Mucosa of gallbladder (tissue), 1 donor: ENCODE measurements around the gene FASTKD1. TPM values are rescaled to one million over a fixed set of nuclear protein-coding genes. Genes with fewer than 3 reads are reported as not detected.

Source experiments
- DNase-seq: peaks from one replicate; pipeline ENCODE4 v3.0.0-alpha.2; 2020; ENCODE audit warnings: low spot score
- total RNA-seq: library from RNA; stranded (reverse); gene quantifications from one replicate; pipeline ENCODE4 v1.2.1, GENCODE V29; 2021
- donor health status: DM: no; HTN: no; CAD: no.

FASTKD1 gene
- total RNA-seq, 1 donor from 2014 or later, result 17.1 TPM

- no peak for DNase-seq
Observed at GRCh38 chr2:169509298-169509885, 64.3 kb downstream of the FASTKD1 start, which contains the start of gene KLHL41. Gene KLHL41 (plus strand): TSS chr2:169509702. CDS start chr2:169509779, 77 bp downstream.

- DNase-seq, result no peak
Observed at GRCh38 chr2:169507698-169508097, 66.0 kb downstream of the FASTKD1 start.

GRCh38 chr2:169504651-169505050, 69.0 kb downstream of the FASTKD1 start:
- DNase-seq, result no peak

GRCh38 chr2:169495310-169495928, 78.2 kb downstream of the FASTKD1 start:
- no peak for DNase-seq

- DNase-seq, result no peak
Observed at GRCh38 chr2:169493360-169493759, 80.3 kb downstream of the FASTKD1 start.

GRCh38 chr2:169491378-169491777, 82.3 kb downstream of the FASTKD1 start:
- no peak for DNase-seq

- no peak for DNase-seq
Observed at GRCh38 chr2:169490834-169491233, 82.8 kb downstream of the FASTKD1 start.

GRCh38 chr2:169486487-169486886, 87.2 kb downstream of the FASTKD1 start:
- DNase-seq, result no peak

- DNase-seq, result no peak
Observed at GRCh38 chr2:169485650-169486138, 88.0 kb downstream of the FASTKD1 start.

GRCh38 chr2:169480079-169480465, 93.6 kb downstream of the FASTKD1 start:
- DNase-seq, result no peak

Other genes starting within 250 kb of the FASTKD1 start
- 13.6 TPM for gene LRP2, start 211.3 kb downstream of the FASTKD1 start, total RNA-seq
- 13.6 TPM for gene BBS5, start 94.4 kb downstream of the FASTKD1 start, total RNA-seq
- gene KLHL41, start 64.2 kb downstream of the FASTKD1 start, total RNA-seq, result 6.2 TPM
- 44.9 TPM for gene PPIG, start 10.5 kb upstream of the FASTKD1 start, total RNA-seq
- 0.23 TPM for gene CFAP210, start 120.5 kb upstream of the FASTKD1 start, total RNA-seq
- 9.6 TPM for gene PHOSPHO2, start 120.6 kb upstream of the FASTKD1 start, total RNA-seq
- 15.9 TPM for gene KLHL23, start 160.0 kb upstream of the FASTKD1 start, total RNA-seq
- 67.9 TPM for gene SSB, start 225.0 kb upstream of the FASTKD1 start, total RNA-seq